H4 (cell line): ENCODE measurements around the gene AFP. TPM values are rescaled to one million over a fixed set of nuclear protein-coding genes. Genes with fewer than 3 reads are reported as not detected.

Experiments
- DNase-seq: peaks from one replicate; pipeline ENCODE4 v3.0.0-alpha.2; 2015; ENCODE audit warnings: low spot score
- total RNA-seq: library from RNA; depleted of rRNA; stranded (reverse); fragments of >200 nt; shearing (Covaris generic); gene quantifications from 2 replicates; pipeline ENCODE4 v1.2.3, GENCODE V29; 2014

The AFP gene
- total RNA-seq, 1 experiment from 2014 or later: 7.3 TPM

GRCh38 chr4:73438048-73438447, 2.0 kb downstream of the AFP start:
- no peak for DNase-seq

GRCh38 chr4:73438582-73439215, 2.7 kb downstream of the AFP start:
- no peak for DNase-seq

GRCh38 chr4:73439445-73439844, 3.4 kb downstream of the AFP start:
- DNase-seq: no peak

GRCh38 chr4:73439991-73440390, 4.0 kb downstream of the AFP start:
- no peak for DNase-seq

GRCh38 chr4:73440653-73441052, 4.6 kb downstream of the AFP start:
- no peak for DNase-seq

GRCh38 chr4:73442275-73442674, 6.3 kb downstream of the AFP start:
- no peak for DNase-seq

- DNase-seq: no peak
Observed at GRCh38 chr4:73443224-73443623, 7.2 kb downstream of the AFP start.

- DNase-seq: no peak
Observed at GRCh38 chr4:73445383-73446335, 9.6 kb downstream of the AFP start.

GRCh38 chr4:73446336-73446938, 10.4 kb downstream of the AFP start:
- peak; percentile 79 for DNase-seq

- no peak for DNase-seq
Observed at GRCh38 chr4:73447671-73448070, 11.7 kb downstream of the AFP start.

- no peak for DNase-seq
Observed at GRCh38 chr4:73448448-73449203, 12.6 kb downstream of the AFP start.

- DNase-seq: peak; percentile 89
Observed at GRCh38 chr4:73450398-73451004, 14.5 kb downstream of the AFP start.

- DNase-seq: peak; percentile 91
Observed at GRCh38 chr4:73451404-73451803, 15.4 kb downstream of the AFP start.

- DNase-seq: no peak
Observed at GRCh38 chr4:73451981-73452747, 16.1 kb downstream of the AFP start.

GRCh38 chr4:73452953-73453700, 17.1 kb downstream of the AFP start:
- DNase-seq: no peak

GRCh38 chr4:73453701-73454005, 17.6 kb downstream of the AFP start:
- no peak for DNase-seq

GRCh38 chr4:73454920-73455319, 18.9 kb downstream of the AFP start:
- no peak for DNase-seq

GRCh38 chr4:73456177-73457022, 20.4 kb downstream of the AFP start:
- DNase-seq: no peak
